WTC11 (cell line): Measurements from ENCODE around the gene DEDD2.

ENCODE experiments used
- ATF1 ChIP-seq: sonication (generic); formaldehyde crosslinking; IDR thresholded peaks from 2 replicates; pipeline ENCODE4 v1.8.1; 2023; ENCODE audit warnings: mild to moderate bottlenecking, moderate library complexity, missing genetic modification reagents
- ATF6 ChIP-seq: sonication (generic); formaldehyde crosslinking; IDR thresholded peaks from 2 replicates; pipeline ENCODE4 v1.8.1; 2023; ENCODE audit warnings: mild to moderate bottlenecking, missing genetic modification reagents
- CREM ChIP-seq: sonication (generic); formaldehyde crosslinking; IDR thresholded peaks from 2 replicates; pipeline ENCODE4 v1.8.1; 2022; ENCODE audit warnings: mild to moderate bottlenecking, missing genetic modification reagents, moderate library complexity
- CTCF ChIP-seq: fragments of 200-600 bp; IDR thresholded peaks from 2 replicates; pipeline ENCODE4 v1.8.0; 2022; ENCODE audit warnings: antibody characterized with exemption
- E2F4 ChIP-seq: sonication (generic); formaldehyde crosslinking; IDR thresholded peaks from 2 replicates; pipeline ENCODE4 v1.8.1; 2022; ENCODE audit warnings: low read depth, mild to moderate bottlenecking, moderate library complexity, missing genetic modification reagents, borderline replicate concordance
- IRF1 ChIP-seq: sonication (generic); formaldehyde crosslinking; IDR thresholded peaks from 2 replicates; pipeline ENCODE4 v1.8.0; 2023; ENCODE audit warnings: missing genetic modification reagents
- KAT7 ChIP-seq: sonication (generic); formaldehyde crosslinking; IDR thresholded peaks from 2 replicates; pipeline ENCODE4 v1.8.1; 2023; ENCODE audit warnings: missing genetic modification reagents, mild to moderate bottlenecking, borderline replicate concordance
- MAX ChIP-seq: sonication (generic); formaldehyde crosslinking; IDR thresholded peaks from 2 replicates; pipeline ENCODE4 v1.8.0; 2022; ENCODE audit warnings: mild to moderate bottlenecking, missing genetic modification reagents
- SMAD4 ChIP-seq: sonication (generic); formaldehyde crosslinking; IDR thresholded peaks from 2 replicates; pipeline ENCODE4 v1.8.0; 2022; ENCODE audit warnings: mild to moderate bottlenecking, missing genetic modification reagents
- SP1 ChIP-seq: sonication (generic); formaldehyde crosslinking; conservative IDR thresholded peaks from 2 replicates; pipeline ENCODE4 v1.8.1; 2022; ENCODE audit warnings: missing genetic modification reagents
- ZNF232 ChIP-seq: sonication (generic); formaldehyde crosslinking; IDR thresholded peaks from 2 replicates; pipeline ENCODE4 v1.8.0; 2022; ENCODE audit warnings: mild to moderate bottlenecking, missing genetic modification reagents
- ZNF512 ChIP-seq: sonication (generic); formaldehyde crosslinking; IDR thresholded peaks from 2 replicates; pipeline ENCODE4 v1.8.1; 2022; ENCODE audit warnings: missing genetic modification reagents, borderline replicate concordance

- no peak for TF ChIP-seq CTCF
- no peak for TF ChIP-seq ZNF232 (CRISPR knock-in tag)
- no peak for TF ChIP-seq SMAD4
- TF ChIP-seq MAX (CRISPR knock-in tag) = no peak
- no peak for TF ChIP-seq ZNF512 (CRISPR knock-in tag)
- no peak for TF ChIP-seq KAT7
- no peak for TF ChIP-seq CREM
- no peak for TF ChIP-seq E2F4 (CRISPR knock-in tag)
- no peak for TF ChIP-seq SP1 (CRISPR knock-in tag)
- no peak for TF ChIP-seq ATF6 (CRISPR knock-in tag)
- no peak for TF ChIP-seq ATF1 (CRISPR knock-in tag)
- TF ChIP-seq IRF1 = no peak
Observed at GRCh38 chr19:42188665-42189064, 28.8 kb downstream of the DEDD2 start.
